Muscle of back (tissue), 13 donors: ENCODE results near the gene LGALS9C. TPM values are rescaled to one million over a fixed set of nuclear protein-coding genes. Genes with fewer than 3 reads are reported as not detected.
"Not testable (repeated sequence)": the region's sequence is repeated elsewhere in the genome, so short reads cannot be mapped to it uniquely, and the experiment has no call there.

Experiments
- DNase-seq, 3 donors: peaks; one replicate each; pipeline versions ENCODE4 v3.0.0 to v3.0.0-alpha.2; 2013
- long read RNA-seq, 9 donors: transcript quantifications; one replicate each; lab custom pipeline, GENCODE V29; 2026
- polyA plus RNA-seq, 10 donors: library from polyadenylated mRNA; unstranded; fragments of 120-200 nt; gene quantifications; one replicate each; pipeline ENCODE4 v1.2.1, GENCODE V29; 2013; ENCODE audit not compliant: insufficient read length in 10 of 10

Gene LGALS9C
- under 1 TPM in 2 of 10 donors, not detected in 8; 0.21 to 0.25 TPM for polyA plus RNA-seq
- long read RNA-seq, donor 1 = 0 reads
- long read RNA-seq, donor 2 = 0 reads
- long read RNA-seq, donor 3 = 0 reads
- long read RNA-seq, donor 4 = 0 reads
- long read RNA-seq, donor 5 = 0 reads
- long read RNA-seq, donor 6 = 0 reads
- long read RNA-seq, donor 7 = 0 reads
- long read RNA-seq, donor 8 = 0 reads
- long read RNA-seq, donor 9 = 0 reads

- DNase-seq = not testable (repeated sequence)
These were observed at the start of gene LGALS9C for GRCh38 chr17:18476508-18477308. Gene LGALS9C (plus strand): TSS chr17:18476789. CDS start chr17:18476855, 66 bp downstream.

- not testable (repeated sequence) for DNase-seq
These were observed 44.4 kb upstream of the LGALS9C start for GRCh38 chr17:18432206-18432605.

GRCh38 chr17:18439465-18439870 is 37.1 kb upstream of the LGALS9C start:
- not testable (repeated sequence) for DNase-seq

GRCh38 chr17:18442093-18442492 is 34.5 kb upstream of the LGALS9C start:
- not testable (repeated sequence) for DNase-seq

- not testable (repeated sequence) for DNase-seq
These were observed 34.1 kb upstream of the LGALS9C start for GRCh38 chr17:18442532-18442931.

- DNase-seq = not testable (repeated sequence)
These were observed 28.9 kb upstream of the LGALS9C start for GRCh38 chr17:18447476-18448205.

GRCh38 chr17:18448311-18448710 is 28.3 kb upstream of the LGALS9C start:
- not testable (repeated sequence) for DNase-seq

- not testable (repeated sequence) for DNase-seq
These were observed 26.8 kb upstream of the LGALS9C start for GRCh38 chr17:18449833-18450232.

GRCh38 chr17:18450998-18451397 is 25.6 kb upstream of the LGALS9C start:
- DNase-seq = not testable (repeated sequence)

- DNase-seq = not testable (repeated sequence)
These were observed 24.6 kb upstream of the LGALS9C start for GRCh38 chr17:18451969-18452368.

- DNase-seq = peak in 2 of 3 donors; percentile 3 to 8
These were observed 17.6 kb upstream of the LGALS9C start for GRCh38 chr17:18459035-18459434.

- peak in 1 of 3 donors; percentile 41 for DNase-seq
These were observed 12.6 kb upstream of the LGALS9C start for GRCh38 chr17:18463831-18464502.

GRCh38 chr17:18466250-18466983 is 10.2 kb upstream of the LGALS9C start:
- not testable (repeated sequence) for DNase-seq

GRCh38 chr17:18467001-18467400 is 9.6 kb upstream of the LGALS9C start:
- not testable (repeated sequence) for DNase-seq

- DNase-seq = not testable (repeated sequence)
These were observed 8.0 kb upstream of the LGALS9C start for GRCh38 chr17:18468472-18469171.

GRCh38 chr17:18469837-18470236 is 6.8 kb upstream of the LGALS9C start:
- DNase-seq = not testable (repeated sequence)

GRCh38 chr17:18470345-18470930 is 6.2 kb upstream of the LGALS9C start:
- DNase-seq = not testable (repeated sequence)

GRCh38 chr17:18473967-18474366 is 2.6 kb upstream of the LGALS9C start:
- not testable (repeated sequence) for DNase-seq

GRCh38 chr17:18474754-18475153 is 1.8 kb upstream of the LGALS9C start:
- DNase-seq = not testable (repeated sequence)

GRCh38 chr17:18477367-18477766 is 778 bp downstream of the LGALS9C start:
- not testable (repeated sequence) for DNase-seq
